Panc1 (cell line): Measurements from ENCODE around the gene MAGI2. TPM values are rescaled to one million over a fixed set of nuclear protein-coding genes. Genes with fewer than 3 reads are reported as not detected.

Experiments used
- ATAC-seq: fragments of 200-7000 bp; cut with Tn5 transposase; 2 replicates; pipeline ENCODE4 v1.9.1; 2020; ENCODE audit warnings: mild to moderate bottlenecking, moderate library complexity
- BruUV-seq: library from RNA; stranded (reverse); fragments of 400-500 nt; replicated peaks from 2 replicates; lab custom pipeline; 2021; lab: Mats Ljungman, UMichigan
- CTCF ChIA-PET: fragments of 300-600 bp; sonication (Branson Sonifier 250); formaldehyde crosslinking; loops from one replicate; lab custom pipeline; 2022; ENCODE audit warnings: antibody characterized with exemption; lab: Charles Lee
- POLR2A ChIA-PET: fragments of 300-600 bp; sonication (Branson Sonifier 250); formaldehyde crosslinking; loops from one replicate; lab custom pipeline; 2022; ENCODE audit warnings: antibody characterized with exemption; lab: Charles Lee
- DNase-seq: peaks from one replicate; pipeline ENCODE4 v3.0.0-alpha.2; 2010; ENCODE audit warnings: low read depth, low spot score
- H3K27ac ChIP-seq: 2 replicates; pipeline ENCODE4 v1.5.1; 2011; ENCODE audit warnings: mild to moderate bottlenecking, low read length, inconsistent platforms
- H3K27me3 ChIP-seq: fragments of 200-500 bp; sonication (Bioruptor generic); 2 replicates; pipeline ENCODE4 v1.6.0; 2014; ENCODE audit warnings: low read length, inconsistent platforms; ENCODE audit not compliant: control insufficient read depth, insufficient read depth
- H3K36me3 ChIP-seq: fragments of 200-500 bp; sonication (Bioruptor generic); 2 replicates; pipeline ENCODE4 v1.5.1; 2014; ENCODE audit warnings: inconsistent platforms, mild to moderate bottlenecking, low read length, moderate library complexity; ENCODE audit not compliant: control insufficient read depth, insufficient read depth
- H3K4me1 ChIP-seq: 2 replicates; pipeline ENCODE4 v1.5.1; 2011; ENCODE audit warnings: inconsistent platforms, mild to moderate bottlenecking, low read length, moderate library complexity; ENCODE audit not compliant: control insufficient read depth, insufficient read depth
- H3K4me3 ChIP-seq, 2 experiments: 2 replicates each; pipeline ENCODE4 v1.5.1; 2011 to 2012; ENCODE audit warnings: low read depth in 2 of 2, low read length in 2 of 2, mild to moderate bottlenecking in 2 of 2, inconsistent platforms in 1 of 2, moderate library complexity in 1 of 2
- H3K9me3 ChIP-seq: fragments of 200-500 bp; sonication (Bioruptor generic); 2 replicates; pipeline ENCODE4 v1.5.1; 2014; ENCODE audit warnings: low read depth, mild to moderate bottlenecking, inconsistent platforms, low read length, moderate library complexity; ENCODE audit not compliant: control insufficient read depth, insufficient read depth
- POLR2AphosphoS5 ChIP-seq: IDR thresholded peaks from 2 replicates; pipeline ENCODE4 v1.6.1; 2012; ENCODE audit warnings: mild to moderate bottlenecking, low read depth, low read length, moderate library complexity
- SIN3A ChIP-seq: IDR thresholded peaks from 2 replicates; pipeline ENCODE4 v1.6.1; 2012; ENCODE audit warnings: low read depth, mild to moderate bottlenecking, low read length, moderate library complexity, borderline replicate concordance; ENCODE audit not compliant: insufficient read depth
- TCF7L2 ChIP-seq: IDR thresholded peaks from 2 replicates; pipeline ENCODE4 v1.6.1; 2011; ENCODE audit warnings: mild to moderate bottlenecking, low read depth, low read length, inconsistent platforms
- in situ Hi-C: cut with HindIII; loops from 2 replicates; pipeline ENCODE4 v1.10.0; 2016; ENCODE audit warnings: low sequenced_read_pairs, low pct_unique_long_range_greater_than_20kb
- intact Hi-C: fragments of 100-400 bp; cut with micrococcal nuclease; formaldehyde crosslinking; loops from one replicate; pipeline ENCODE4 v1.10.0; 2022; ENCODE audit not compliant: unreplicated experiment
- total RNA-seq: library from RNA; stranded (reverse); gene quantifications from one replicate; pipeline ENCODE4 v1.2.1, GENCODE V29; 2021; ENCODE audit not compliant: unreplicated experiment
- TF ChIP-seq, protein P1 (sequence below), 2 experiments: IDR thresholded peaks; 2 replicates each; pipeline ENCODE4 v1.6.1; 2011 to 2012; ENCODE audit warnings: low read depth in 2 of 2, control low read depth in 1 of 2, low read length in 1 of 2, mild to moderate bottlenecking in 1 of 2, moderate library complexity in 1 of 2; ENCODE audit not compliant: insufficient read depth in 1 of 2
- TF ChIP-seq, protein P2 (sequence below): fragments of 450-650 bp; IDR thresholded peaks from 2 replicates; pipeline ENCODE4 v1.5.1; 2017; ENCODE audit warnings: mild to moderate bottlenecking

The MAGI2 gene
- total RNA-seq, 1 experiment from 2014 or later: 5.4 TPM

DNA sequence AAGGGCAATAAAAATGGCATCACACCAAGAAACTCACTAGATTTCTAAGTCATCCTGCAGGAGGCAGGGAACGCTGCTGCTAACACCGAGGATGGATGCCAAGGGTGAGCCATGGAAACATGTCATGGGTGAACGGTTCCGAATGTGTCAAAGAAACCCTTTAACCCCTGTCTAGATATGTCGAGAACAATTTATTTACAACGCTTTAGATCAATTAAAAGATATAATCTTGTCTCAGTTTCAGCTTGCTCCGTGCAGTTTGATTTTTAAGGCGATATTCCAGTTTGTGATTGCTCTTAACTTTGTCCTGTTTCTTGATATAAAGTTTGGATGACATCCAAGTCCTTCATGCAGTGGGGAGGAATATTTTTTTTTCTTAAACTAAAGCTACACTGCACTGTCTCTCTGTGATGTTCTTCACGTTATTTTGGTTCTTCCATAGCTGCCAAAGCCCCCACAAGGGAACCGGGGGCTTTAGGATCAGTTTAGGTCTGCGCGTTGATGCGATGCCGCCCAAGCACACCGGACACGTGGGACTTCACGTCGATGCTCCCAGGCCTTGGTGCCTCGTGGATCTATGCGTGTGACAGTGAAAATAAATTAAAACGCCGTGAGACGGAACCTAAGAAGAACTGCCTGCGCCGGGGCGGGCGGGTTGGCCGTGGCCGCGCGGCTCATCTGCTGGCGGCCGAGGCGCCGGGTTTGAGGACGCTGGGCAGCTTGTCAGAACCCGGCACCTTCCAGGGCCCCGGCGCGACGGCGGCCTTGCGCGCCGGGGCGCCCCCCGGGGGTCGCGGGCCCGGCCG is 1434.6 kb downstream of the MAGI2 start:
- Histone ChIP-seq H3K36me3 (no peaks in the 10 kb centered on the region), H3K4me1 (peaks cover 13% of the 10 kb centered on the region), H3K27me3 (peaks cover 22% of the 10 kb centered on the region), H3K27ac (peak overlapping the region; percentile 77), H3K9me3 (no peaks in the 10 kb centered on the region), H3K4me3 (peak overlapping the region; percentile 50 to 61)
- CTCF ChIA-PET: no interaction called here
- DNase-seq: no peak
- TF ChIP-seq, protein P1, sequence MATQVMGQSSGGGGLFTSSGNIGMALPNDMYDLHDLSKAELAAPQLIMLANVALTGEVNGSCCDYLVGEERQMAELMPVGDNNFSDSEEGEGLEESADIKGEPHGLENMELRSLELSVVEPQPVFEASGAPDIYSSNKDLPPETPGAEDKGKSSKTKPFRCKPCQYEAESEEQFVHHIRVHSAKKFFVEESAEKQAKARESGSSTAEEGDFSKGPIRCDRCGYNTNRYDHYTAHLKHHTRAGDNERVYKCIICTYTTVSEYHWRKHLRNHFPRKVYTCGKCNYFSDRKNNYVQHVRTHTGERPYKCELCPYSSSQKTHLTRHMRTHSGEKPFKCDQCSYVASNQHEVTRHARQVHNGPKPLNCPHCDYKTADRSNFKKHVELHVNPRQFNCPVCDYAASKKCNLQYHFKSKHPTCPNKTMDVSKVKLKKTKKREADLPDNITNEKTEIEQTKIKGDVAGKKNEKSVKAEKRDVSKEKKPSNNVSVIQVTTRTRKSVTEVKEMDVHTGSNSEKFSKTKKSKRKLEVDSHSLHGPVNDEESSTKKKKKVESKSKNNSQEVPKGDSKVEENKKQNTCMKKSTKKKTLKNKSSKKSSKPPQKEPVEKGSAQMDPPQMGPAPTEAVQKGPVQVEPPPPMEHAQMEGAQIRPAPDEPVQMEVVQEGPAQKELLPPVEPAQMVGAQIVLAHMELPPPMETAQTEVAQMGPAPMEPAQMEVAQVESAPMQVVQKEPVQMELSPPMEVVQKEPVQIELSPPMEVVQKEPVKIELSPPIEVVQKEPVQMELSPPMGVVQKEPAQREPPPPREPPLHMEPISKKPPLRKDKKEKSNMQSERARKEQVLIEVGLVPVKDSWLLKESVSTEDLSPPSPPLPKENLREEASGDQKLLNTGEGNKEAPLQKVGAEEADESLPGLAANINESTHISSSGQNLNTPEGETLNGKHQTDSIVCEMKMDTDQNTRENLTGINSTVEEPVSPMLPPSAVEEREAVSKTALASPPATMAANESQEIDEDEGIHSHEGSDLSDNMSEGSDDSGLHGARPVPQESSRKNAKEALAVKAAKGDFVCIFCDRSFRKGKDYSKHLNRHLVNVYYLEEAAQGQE (IDR thresholded peaks at IDR 0.05; ENCODE audit: insufficient read depth in 1 of 2, low read depth in 2 of 2, low read length in 1 of 2): no peak
- TF ChIP-seq, protein P2, sequence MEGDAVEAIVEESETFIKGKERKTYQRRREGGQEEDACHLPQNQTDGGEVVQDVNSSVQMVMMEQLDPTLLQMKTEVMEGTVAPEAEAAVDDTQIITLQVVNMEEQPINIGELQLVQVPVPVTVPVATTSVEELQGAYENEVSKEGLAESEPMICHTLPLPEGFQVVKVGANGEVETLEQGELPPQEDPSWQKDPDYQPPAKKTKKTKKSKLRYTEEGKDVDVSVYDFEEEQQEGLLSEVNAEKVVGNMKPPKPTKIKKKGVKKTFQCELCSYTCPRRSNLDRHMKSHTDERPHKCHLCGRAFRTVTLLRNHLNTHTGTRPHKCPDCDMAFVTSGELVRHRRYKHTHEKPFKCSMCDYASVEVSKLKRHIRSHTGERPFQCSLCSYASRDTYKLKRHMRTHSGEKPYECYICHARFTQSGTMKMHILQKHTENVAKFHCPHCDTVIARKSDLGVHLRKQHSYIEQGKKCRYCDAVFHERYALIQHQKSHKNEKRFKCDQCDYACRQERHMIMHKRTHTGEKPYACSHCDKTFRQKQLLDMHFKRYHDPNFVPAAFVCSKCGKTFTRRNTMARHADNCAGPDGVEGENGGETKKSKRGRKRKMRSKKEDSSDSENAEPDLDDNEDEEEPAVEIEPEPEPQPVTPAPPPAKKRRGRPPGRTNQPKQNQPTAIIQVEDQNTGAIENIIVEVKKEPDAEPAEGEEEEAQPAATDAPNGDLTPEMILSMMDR: no peak
- TF ChIP-seq POLR2AphosphoS5 (no peak), TCF7L2 (no peak), SIN3A (no peak)
- in situ Hi-C loops (no loop called here), intact Hi-C loops (no loop called here)
- no TSS peak for BruUV-seq
- ATAC-seq: peak; percentile 17; the same call in 1 of the 2 replicates
- POLR2A ChIA-PET: interaction anchor here (0.6 kb wide), 2 partner anchors 343 to 683 kb away, joined by 4 to 5 read pairs; no protein-coding TSS in a partner anchor

DNA sequence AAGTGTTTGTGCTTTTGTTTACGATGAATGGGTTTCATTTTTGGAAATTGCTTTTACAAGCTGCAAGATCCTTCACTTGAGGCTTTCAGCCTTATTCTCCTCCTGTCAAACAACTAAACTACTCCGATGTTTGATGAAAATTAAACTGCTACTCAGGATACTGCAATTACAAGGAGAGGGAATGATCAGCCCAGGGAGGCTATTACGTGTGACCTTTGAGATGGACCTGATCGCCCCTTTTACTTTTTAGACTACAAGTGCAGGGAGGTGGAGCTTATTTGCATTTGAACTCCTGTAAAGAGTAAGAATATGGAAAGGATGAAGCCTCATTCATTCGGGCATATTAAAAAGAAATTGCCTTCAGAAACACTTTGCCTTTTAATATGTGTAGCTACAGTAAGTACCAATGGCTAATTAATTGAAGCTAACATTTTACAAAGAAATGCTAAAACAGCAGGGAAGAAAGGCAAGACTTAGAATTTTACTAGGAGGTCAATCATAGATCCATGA is 1435.8 kb downstream of the MAGI2 start:
- TF ChIP-seq TCF7L2 (no peak), SIN3A (no peak), POLR2AphosphoS5 (no peak)
- TF ChIP-seq, protein P1 (IDR thresholded peaks at IDR 0.05; ENCODE audit: insufficient read depth in 1 of 2, low read depth in 2 of 2, low read length in 1 of 2): no peak
- TF ChIP-seq, protein P2: no peak
- ATAC-seq: no peak

More for the DNA sequence above, 1435.8 kb downstream of the MAGI2 start:
- H3K27ac ChIP-seq: no peak overlapping the region
- DNase-seq: no peak
- no peaks in the 10 kb centered on the region for H3K36me3 ChIP-seq
- H3K27me3 ChIP-seq: peaks cover 10% of the 10 kb centered on the region
- in situ Hi-C loops (no loop called here), intact Hi-C loops (no loop called here)
- ChIA-PET POLR2A (no interaction called here), CTCF (no interaction called here)
- peaks cover 13% of the 10 kb centered on the region for H3K4me1 ChIP-seq
- no TSS peak for BruUV-seq
- no peak overlapping the region for H3K4me3 ChIP-seq
- H3K9me3 ChIP-seq: no peaks in the 10 kb centered on the region
